ENCODE measurements around the gene CHST6.

The CHST6 gene

GRCh38 chr16:75455677-75456076 lies 39.6 kb downstream of the CHST6 start:
- no peak overlapping the region for H3K4me3 ChIP-seq (replicated peaks; ENCODE audit: low read depth, low read length)
- no peak for TF ChIP-seq CTCF (IDR thresholded peaks at IDR 0.05; ENCODE audit: low read depth, low read length, missing control alignments)
- no peak for DNase-seq (ENCODE audit: extremely low read depth, low read depth)

- no peak for TF ChIP-seq CTCF (IDR thresholded peaks at IDR 0.05; ENCODE audit: low read depth, low read length, missing control alignments)
- no peak overlapping the region for H3K4me3 ChIP-seq (replicated peaks; ENCODE audit: low read depth, low read length)
- DNase-seq (ENCODE audit: extremely low read depth, low read depth) = no peak
Observed at GRCh38 chr16:75452464-75453190, 42.6 kb downstream of the CHST6 start.

- no peak for TF ChIP-seq CTCF (IDR thresholded peaks at IDR 0.05; ENCODE audit: low read depth, low read length, missing control alignments)
- H3K4me3 ChIP-seq (replicated peaks; ENCODE audit: low read depth, low read length) = no peak overlapping the region
- no peak for DNase-seq (ENCODE audit: extremely low read depth, low read depth)
Observed at GRCh38 chr16:75446416-75446815, 48.8 kb downstream of the CHST6 start.

DNA sequence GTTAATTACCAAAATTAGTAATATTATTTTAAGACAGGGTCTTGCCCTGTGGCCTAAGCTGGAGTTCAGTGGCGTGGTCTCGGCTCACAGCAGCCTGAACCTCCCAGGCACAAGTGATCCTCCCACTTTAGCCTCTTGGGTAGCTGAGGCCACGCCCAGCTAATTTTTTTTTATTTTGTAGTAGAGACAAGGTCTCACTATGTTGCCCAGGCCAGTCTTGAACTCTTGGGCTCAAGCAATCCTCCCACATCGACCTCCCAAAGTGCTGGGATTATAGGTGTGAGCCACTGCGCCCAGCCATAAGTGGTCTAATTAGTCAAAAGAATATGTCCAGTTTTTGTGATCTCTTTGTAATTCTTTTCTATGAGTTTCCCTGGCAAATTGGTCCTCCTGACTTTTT lies 49.9 kb downstream of the CHST6 start:
- DNase-seq (ENCODE audit: extremely low read depth, low read depth) = no peak
- no peak overlapping the region for H3K4me3 ChIP-seq (replicated peaks; ENCODE audit: low read depth, low read length)
- TF ChIP-seq CTCF (IDR thresholded peaks at IDR 0.05; ENCODE audit: low read depth, low read length, missing control alignments) = no peak

GRCh38 chr16:75443298-75443697 lies 51.9 kb downstream of the CHST6 start:
- peak; percentile 59 for DNase-seq (ENCODE audit: extremely low read depth, low read depth)
- H3K4me3 ChIP-seq (replicated peaks; ENCODE audit: low read depth, low read length) = no peak overlapping the region
- TF ChIP-seq CTCF (IDR thresholded peaks at IDR 0.05; ENCODE audit: low read depth, low read length, missing control alignments) = no peak

DNA sequence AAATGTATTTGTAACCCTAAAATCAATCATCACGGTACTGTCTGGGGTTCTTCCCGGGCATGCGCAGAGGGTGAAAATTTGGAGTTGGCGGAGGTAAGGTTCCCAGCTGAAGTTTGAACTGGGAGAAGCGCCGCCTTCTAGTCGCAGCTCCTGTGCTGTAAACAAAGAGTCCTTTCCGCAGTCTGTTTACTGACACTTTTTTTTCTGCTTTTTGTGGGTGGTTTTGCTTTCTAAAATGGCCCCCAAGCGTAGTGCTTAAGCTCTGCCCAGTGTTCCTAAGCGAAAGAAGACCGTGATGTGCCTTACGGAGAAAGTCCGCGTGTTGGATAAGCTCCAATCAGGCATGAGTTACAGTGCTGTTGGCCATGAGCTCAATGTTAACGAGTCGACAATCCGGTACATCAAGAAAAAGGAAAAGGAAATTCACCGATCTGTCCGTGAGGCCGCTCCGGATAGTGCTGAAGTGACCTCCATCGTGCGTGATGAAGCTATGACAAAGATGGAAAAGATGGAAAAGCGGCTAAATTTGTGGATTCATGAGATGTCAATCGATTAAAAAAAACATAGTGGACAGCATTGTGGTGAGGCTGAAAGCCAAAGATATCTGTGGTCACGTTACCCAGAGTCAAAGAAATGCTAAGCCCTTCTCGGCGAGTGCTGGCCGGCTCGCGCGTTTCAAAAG lies 61.4 kb downstream of the CHST6 start:
- DNase-seq (ENCODE audit: extremely low read depth, low read depth) = peak; percentile 79
- TF ChIP-seq CTCF (IDR thresholded peaks at IDR 0.05; ENCODE audit: low read depth, low read length, missing control alignments) = no peak
- peak overlapping the region; percentile 92 for H3K4me3 ChIP-seq (replicated peaks; ENCODE audit: low read depth, low read length)
